HG03442 (cell line): ENCODE results near the gene CD164L2.

ENCODE experiments used
- ATAC-seq: cut with Tn5 transposase; IDR thresholded peaks from one replicate; pipeline ENCODE4 v1.9.1; 2021; ENCODE audit warnings: mild to moderate bottlenecking, moderate library complexity; ENCODE audit not compliant: unreplicated experiment

CD164L2 gene

DNA sequence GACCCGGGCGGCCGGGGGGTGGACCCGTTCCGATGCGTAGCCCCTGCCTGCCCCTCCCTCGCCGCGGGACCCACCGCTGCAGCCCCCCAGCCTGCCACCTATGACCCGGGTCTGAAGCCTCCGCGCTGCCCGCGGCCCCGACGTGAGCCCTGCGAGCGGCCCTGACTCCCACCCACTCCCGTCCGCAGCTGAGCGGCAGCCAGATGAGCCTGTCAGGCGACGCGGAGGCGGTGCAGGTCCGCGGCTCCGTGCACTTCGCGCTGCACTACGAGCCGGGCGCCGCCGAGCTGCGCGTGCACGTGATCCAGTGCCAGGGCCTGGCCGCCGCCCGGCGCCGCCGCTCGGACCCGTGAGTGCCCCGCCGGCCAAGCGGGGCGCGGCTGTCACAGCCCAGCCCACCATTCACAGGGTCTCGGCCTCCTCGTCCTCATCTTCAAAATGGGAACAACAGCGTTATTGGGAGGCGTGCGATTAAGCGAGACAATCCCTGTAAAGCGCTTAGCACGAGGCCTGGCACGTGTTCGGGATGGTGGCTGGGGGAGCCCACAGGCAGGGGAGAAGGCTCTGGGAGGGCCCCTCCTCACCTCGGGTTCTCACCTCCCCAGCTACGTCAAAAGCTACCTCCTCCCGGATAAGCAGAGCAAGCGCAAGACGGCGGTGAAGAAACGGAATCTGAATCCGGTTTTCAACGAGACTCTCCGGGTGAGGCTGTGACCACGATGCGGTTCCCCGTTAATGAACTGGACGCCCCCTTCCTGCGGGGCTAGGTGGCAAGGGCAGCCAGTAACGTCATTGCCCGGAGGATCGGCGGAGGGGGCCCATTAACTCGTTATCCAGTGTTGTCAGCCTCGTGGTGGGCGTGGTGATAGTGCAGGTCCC lies 33.1 kb downstream of the CD164L2 start:
- no peak for ATAC-seq

DNA sequence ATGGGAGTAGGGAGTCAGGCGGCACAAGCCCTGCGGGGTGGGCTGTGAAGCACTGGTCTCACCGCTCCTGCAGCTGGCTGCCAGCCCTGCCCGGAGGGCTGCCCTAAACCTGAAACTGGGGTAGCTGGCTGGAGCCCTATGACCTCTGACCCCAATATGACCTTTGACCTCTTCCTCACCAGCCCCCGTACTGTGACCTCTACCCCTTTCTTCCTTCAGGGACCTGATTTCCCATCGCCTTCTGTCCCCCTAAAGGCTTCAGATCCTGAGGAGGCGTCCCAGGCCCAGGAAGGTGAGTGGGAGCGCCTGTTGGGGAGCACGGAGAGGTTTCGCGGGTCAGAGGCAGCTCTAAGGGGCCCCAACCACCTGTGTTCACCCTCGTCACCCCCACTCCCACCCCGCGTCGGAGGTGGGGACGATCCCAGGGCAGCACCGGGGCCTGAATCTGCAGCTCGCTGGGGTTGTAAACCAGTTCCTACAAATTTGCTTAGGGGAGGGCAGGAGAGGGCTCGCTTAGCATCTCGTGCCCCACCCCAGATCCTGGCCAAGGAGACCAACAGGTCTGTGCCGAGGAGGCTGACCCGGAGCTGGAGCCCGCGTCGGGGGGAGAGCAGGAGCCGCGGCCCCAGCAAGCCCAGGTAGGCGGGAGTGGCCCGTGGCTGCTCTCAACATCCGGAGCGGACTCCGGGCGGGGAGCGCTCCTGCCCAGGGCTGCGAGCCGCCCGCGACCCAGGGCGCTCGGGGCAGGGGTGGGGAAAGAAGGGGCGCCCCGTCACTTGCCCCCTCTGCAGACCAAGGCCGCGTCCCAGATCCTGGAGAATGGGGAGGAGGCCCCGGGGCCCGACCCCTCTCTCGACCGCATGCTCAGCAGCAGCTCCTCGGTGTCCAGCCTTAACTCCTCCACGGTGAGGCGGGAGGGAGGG lies 34.0 kb downstream of the CD164L2 start:
- no peak for ATAC-seq

DNA sequence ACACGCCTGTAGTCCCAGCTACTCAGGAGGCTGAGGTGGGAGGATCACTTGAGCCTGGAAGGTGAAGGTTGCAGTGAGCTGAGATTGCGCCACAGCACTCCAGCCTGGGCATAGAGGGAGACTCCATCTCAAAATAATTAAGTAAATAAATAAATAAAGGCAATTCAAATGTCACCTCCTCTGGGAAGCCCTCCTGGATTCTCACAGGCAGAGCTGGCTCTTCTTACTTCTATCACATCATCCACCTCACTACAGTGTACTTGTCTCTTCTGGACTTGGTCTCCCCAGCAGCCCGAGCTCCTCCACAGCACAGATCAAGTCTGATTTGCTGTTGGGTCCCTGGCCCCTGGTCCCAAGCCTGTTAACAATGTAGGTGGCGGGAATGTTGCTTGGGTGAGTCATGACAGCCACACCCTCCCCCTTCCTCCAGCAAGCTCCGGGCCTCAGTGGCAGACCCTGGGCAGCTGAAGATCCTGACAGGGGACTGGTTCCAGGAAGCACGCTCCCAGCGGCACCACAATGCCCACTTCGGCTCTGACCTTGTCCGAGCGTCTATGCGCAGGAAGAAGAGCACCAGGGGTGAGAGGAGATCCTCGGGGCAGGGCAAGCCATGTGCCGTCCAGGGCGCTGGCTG lies 36.0 kb downstream of the CD164L2 start:
- ATAC-seq: no peak

- no peak for ATAC-seq
Measured at GRCh38 chr1:27346357-27346756, 36.8 kb downstream of the CD164L2 start.

GRCh38 chr1:27345272-27345671 lies 37.9 kb downstream of the CD164L2 start:
- no peak for ATAC-seq

DNA sequence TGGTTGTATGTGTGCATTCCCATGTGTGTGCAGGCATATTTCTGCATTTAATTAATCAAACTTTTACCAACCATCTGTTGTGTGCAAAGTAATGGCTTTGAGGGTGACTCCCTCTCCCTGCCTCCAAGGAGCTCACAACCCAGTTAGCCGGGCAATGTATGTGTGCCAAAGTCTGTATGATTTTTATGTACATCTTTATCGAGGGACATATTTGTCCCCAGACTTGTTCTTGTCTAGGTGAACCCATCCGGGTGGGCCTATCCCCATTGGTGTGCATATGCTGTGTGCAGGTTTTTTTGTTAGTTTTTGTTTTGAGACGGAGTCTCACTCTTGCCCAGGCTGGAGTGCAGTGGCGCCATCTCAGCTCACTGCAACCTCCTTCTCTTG lies 39.5 kb downstream of the CD164L2 start:
- ATAC-seq: no peak

GRCh38 chr1:27342778-27343638 lies 40.1 kb downstream of the CD164L2 start:
- peak; percentile 34 for ATAC-seq

- no peak for ATAC-seq
Measured at GRCh38 chr1:27342391-27342777, 40.7 kb downstream of the CD164L2 start.

- peak; percentile 47 for ATAC-seq
Measured at GRCh38 chr1:27341525-27342252, 41.4 kb downstream of the CD164L2 start, which contains the start of gene SYTL1. SYTL1 (plus strand) TSS chr1:27342022; CDS start chr1:27345335, 3,313 bp downstream.

DNA sequence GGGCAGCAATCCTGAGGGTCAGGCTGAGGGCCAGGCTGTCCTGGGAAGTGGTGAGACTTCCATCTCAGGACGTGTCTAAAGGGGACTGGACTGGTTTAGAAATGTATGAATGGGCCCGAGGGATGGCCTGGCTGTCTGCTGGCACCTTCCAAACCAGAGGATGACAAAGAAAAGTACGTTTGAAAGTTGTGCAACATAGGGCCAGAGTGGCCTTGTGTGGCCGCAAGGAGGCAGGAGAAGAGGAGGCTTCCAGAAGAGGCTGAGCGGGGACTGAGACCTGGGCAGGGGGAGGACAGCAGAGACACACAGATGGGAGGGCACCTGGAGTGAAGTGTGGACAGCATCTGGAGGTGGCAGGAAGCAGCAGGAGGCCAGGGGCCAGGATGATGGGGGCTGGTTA lies 43.9 kb downstream of the CD164L2 start:
- ATAC-seq: no peak

DNA sequence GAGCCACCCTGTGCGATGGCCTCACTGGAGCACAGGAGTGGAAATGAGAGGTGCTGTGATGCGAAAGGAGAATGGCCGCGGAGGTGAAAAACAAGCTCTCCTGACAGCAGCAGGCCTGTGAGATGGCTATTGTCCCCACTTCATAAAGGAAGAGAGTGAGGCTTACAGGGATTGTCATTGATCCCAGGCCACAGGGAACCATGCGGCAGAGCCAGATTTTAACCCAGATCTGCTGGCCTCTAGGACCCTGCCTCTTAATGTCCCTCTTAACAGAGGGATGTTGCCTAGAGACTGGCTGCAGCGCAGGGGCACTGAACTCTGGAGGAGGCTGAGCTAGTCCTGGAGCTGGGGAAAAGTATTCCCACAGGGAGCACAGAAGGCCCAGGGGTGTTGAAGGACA lies 44.4 kb downstream of the CD164L2 start:
- no peak for ATAC-seq

- ATAC-seq: no peak
Measured at GRCh38 chr1:27336756-27337155, 46.4 kb downstream of the CD164L2 start.

DNA sequence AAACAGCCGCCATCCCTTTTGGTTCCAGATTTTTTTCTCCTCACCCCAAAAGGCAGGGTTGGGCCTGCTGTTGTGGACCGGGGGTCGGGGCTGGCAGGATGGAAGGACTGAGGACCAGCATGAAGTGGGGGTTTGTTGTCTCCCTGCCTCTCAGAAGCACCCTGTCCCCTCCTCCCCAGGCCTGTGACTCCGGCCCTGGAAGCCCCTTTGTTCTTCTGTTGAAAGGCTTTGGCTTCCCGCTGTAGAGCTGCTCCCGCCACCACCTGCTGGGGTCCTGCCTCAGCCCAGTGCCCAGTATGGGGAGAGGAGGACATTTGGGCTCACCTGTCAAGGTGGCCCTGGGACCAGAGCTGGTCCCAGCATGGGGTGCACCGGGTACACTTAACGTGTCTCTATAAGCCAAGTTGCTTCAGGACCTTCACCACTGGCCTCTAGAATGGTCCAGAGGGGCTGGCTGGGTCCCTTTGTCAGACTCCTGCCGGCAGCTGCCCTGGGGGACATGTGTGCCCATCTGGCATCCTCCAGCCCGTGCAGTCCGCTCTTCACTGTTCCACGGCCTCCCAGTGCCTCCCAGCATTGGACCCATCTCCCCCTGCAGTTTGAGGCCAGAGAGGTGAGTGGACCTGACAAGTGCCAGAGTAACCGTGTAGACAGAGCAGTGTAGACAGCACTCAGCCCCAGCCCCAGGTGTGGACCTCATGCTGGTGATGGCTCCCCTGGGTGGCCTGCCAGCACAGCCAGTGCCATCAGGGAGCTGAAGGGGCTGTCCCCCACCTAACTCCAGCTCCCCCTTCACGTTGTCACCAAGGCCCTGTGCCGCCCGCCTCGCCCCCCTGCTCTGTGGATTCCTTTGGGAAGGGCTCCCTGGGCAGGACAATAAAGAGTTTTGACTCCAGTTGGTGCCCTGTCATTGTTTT lies 47.4 kb downstream of the CD164L2 start:
- ATAC-seq: no peak

- ATAC-seq: no peak
Measured at GRCh38 chr1:27333717-27334279, 49.3 kb downstream of the CD164L2 start.

GRCh38 chr1:27332536-27333281 lies 50.4 kb downstream of the CD164L2 start:
- ATAC-seq: no peak

- no peak for ATAC-seq
Measured at GRCh38 chr1:27331922-27332321, 51.2 kb downstream of the CD164L2 start.

DNA sequence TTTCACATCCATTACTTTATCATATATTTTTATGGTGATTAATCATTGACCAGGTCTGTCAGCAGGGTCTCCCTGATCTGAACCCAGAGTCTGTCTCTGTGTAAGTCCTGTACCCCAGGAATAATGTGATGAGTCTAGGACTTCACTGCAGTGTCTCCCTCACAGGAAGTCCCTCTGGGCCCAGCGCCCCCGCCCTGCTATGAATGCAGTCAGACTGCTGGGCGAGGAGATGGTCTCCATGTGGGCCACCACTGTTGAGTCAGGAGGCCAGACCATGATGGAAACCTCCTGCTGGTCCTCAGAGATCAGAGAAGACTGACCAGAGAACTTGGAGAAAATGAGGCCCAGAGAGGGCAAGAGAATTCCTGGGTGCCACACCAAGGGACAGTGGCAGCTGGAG lies 51.7 kb downstream of the CD164L2 start:
- ATAC-seq: no peak

DNA sequence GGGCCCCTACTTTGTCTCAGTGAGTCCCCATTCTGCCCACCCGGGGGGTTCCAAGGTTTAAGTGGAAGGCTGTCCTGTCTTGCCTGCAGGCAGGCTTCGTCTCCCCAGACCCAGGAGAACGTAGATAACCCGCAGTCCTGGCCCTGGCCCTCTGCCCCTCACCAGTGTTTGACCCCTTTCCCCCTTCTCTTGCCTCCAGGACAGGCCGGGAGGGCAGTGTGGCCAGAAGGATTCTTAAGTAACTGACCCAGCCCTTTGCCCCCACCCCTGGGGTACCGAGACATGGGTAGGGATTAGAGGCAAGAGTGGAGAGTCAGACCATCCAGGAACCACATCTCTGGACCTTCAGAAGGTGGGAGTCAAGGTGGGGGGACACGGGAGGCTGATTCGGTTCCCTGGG lies 52.3 kb downstream of the CD164L2 start:
- ATAC-seq: no peak
